Activated naive CD4-positive, alpha-beta T cell treated with anti-CD3 and anti-CD28 coated beads, Interleukin-2, amount 50 U/mL, for 16 hours (primary cell): ENCODE measurements around the gene FANCC.

Source experiments
- DNase-seq: peaks from one replicate; pipeline ENCODE4 v3.0.0-alpha.2; 2020

Gene FANCC

DNA sequence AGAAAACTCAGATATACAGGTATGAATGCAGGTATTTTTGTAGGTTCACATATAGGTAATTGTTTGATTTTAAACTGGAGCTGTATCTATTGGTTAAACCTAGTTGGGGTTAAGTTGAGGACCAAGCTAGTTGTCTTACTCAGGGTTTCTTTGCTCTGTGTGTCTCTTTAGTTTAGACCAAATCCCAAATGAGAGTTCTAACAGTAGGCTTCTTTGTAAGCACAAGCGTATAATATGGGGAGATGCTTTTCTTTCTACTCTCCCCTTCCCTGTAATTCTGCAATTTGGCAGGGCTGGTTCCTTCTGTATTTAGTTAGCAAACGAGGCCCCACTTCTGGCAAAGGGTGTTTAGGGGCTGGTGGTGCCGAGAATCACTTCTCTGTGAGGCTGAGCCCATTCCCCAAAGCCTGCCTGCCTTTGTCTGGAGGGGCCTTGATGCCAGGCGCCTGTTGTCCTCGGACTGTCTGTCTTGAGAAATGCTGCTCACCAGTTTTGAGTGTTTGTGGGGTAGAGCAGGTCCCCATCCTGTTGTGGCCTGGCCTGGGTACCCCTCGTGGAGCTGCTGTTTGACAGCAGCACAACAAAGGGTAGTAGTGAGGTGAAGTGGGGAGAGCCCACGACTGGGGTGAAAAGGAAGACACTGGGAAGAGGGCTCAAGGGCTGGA lies 259.3 kb downstream of the FANCC start:
- no peak for DNase-seq

DNA sequence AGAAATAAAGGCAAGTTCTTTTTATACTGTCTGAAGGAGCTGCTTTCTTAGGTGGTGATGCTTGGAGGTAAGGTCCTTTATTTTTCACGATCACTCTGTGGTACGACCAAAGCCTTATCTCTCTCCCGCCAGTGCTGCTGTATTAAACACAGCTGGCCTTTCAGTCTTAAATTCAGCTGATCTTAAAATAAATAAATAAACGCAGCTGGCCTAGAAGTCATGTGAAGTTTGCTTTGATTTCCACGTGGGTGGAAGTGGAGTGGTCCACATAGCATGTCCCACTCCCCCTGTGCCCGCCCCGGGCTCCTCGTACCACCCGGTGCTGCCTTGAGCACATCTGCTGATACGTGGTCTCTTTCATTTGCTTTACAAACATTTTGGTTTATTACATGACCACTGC lies 260.4 kb downstream of the FANCC start:
- DNase-seq: no peak

DNA sequence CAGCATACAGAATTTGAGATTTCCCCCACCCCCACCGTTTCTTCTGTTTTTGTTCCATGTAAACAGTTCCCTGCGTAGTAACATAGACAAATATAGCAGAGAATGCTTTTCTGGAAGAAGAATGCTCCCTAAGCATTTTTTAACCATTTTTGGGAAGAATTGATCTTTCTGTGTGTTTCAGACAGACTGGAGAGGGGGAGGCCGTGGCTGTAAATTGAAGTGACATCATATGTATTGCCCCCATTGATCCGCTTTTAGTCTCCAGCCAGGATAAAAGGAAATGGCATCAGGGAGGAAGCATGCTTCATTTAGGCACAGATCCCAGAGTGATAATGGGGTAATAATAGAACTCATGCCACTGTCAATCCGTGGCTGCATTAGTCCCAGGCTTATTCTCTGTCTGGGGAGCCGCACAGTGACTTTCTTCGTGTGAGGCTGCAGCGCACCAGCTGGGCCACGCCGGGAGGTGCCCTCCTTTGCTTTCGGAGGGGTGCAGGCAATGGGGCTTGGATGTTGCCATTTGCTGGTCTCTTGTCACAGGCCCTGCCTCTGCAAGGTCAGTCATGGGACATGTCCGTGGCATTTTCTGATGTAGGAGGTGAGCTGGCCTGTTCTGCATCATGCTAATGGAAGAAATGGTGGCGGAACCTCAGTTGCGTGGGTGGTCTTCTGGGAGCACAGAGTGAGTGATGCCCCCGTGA lies 261.5 kb downstream of the FANCC start:
- no peak for DNase-seq

DNA sequence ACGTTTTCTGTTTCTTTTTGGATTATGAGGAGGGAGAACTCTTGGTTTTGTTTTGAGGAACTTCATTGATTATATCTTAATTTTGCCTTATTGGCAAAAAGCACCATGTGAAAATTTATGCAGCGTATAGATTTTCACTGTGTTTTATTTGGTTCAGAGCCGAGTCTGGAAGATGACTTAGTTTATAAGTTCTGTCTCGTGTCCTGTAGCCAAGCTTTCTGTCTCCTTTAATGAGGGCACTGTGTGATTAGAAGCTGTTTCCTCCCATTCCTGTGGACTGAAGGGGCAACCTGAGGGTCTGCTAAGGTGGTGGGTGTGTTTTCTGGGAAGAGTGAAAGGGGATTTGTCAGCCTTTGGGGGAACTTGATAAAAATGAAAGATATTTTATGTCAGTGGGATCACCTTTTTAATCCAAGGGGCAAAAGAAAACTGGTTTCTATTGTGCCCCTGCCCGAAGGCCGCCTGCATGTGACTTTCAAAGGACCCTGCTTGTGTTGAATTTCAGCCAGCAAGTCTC lies 262.1 kb downstream of the FANCC start:
- DNase-seq: no peak

DNA sequence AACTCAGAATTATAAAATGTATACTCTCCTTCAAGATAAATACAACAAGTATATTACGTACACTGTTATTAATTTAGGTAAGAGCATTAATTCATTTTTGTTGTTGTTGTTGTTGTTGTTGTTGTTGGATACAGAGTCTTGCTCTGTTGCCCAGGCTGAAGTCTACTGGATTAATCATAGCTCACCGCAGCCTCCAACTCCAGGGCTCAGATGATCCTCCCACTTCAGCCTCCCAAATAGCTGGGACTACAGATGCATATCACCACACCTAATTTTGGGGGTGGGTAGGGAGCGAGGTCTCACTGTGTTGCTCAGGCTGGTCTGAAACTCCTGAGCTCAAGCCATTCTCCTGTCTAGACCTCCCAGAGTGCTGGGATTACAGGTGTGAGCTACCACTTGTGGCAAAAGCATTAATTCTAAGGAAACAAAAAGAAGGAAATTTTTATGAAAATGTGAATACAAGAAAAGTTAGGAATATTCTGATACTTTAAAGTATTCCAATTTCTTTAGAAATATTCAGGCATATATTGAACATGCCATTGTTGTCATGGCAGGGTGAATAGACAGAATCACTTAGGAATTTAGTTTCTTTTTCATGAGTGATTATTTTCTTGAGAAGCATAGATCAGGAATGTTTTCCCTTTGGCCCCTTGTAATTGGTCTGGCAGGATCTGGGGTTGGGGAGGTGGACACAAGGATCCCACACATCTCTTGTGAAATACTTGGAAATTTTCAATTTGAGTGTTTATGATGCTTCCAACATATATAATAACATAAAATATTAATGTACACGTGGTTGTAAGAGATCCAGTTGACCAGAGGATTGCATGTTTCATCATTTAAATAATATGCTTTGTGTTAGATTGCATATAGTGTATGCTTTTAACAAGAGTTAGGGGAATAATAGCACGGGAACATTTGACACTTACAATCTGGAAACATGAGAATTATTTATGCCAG lies 263.6 kb downstream of the FANCC start:
- DNase-seq: no peak

DNA sequence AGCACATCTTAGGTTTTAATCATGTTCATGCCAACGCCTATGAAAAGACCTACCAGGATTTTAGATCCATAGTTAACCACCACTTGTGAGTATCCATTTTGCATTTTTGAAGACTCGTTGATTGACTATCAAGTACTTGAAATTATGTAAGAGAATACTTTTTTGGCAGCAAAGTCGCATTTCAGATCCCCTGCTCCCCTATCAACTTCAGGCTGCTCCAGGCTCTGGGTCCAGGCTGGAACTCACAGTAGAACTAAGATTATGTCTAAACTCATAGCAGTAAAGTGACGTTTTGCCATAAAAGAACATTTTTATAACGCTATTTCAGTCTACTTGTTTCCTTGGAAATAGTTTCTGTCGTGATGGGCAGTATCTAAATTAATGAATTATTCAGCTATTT lies 267.7 kb downstream of the FANCC start:
- no peak for DNase-seq
